Endodermal cell (in vitro differentiated cells): ENCODE data around the gene BCL7B. TPM values are rescaled to one million over a fixed set of nuclear protein-coding genes. Genes with fewer than 3 reads are reported as not detected.

Experiments
- DNase-seq: peaks from one replicate; pipeline ENCODE4 v3.0.0-alpha.2; 2017
- H3K27ac ChIP-seq: 2 replicates; pipeline ENCODE4 v1.5.1; 2013; ENCODE audit warnings: mild to moderate bottlenecking, low read depth, low read length, moderate library complexity
- H3K27me3 ChIP-seq: 2 replicates; pipeline ENCODE4 v1.6.1; 2013; ENCODE audit warnings: mild to moderate bottlenecking, low read length, moderate library complexity; ENCODE audit not compliant: insufficient read depth, control insufficient read depth, poor library complexity, severe bottlenecking
- H3K36me3 ChIP-seq: 2 replicates; pipeline ENCODE4 v1.7.0; 2013; ENCODE audit warnings: mild to moderate bottlenecking, low read length, moderate library complexity; ENCODE audit not compliant: control insufficient read depth, insufficient read depth
- H3K4me1 ChIP-seq: one replicate; pipeline ENCODE4 v1.7.0; 2013; ENCODE audit warnings: low read length; ENCODE audit not compliant: control insufficient read depth, insufficient read depth
- H3K4me3 ChIP-seq: 2 replicates; pipeline ENCODE4 v1.5.1; 2013; ENCODE audit warnings: mild to moderate bottlenecking, low read length, moderate library complexity
- H3K9ac ChIP-seq: 2 replicates; pipeline ENCODE4 v1.6.1; 2013; ENCODE audit warnings: mild to moderate bottlenecking, low read length, moderate library complexity; ENCODE audit not compliant: poor library complexity, severe bottlenecking; ENCODE audit errors: extremely low read depth
- H3K9me3 ChIP-seq: 2 replicates; pipeline ENCODE4 v1.6.1; 2013; ENCODE audit warnings: mild to moderate bottlenecking, low read length, moderate library complexity; ENCODE audit not compliant: control insufficient read depth
- H3K27ac Mint-ChIP-seq: 2 replicates; pipeline ENCODE4 v1.8.0; 2020; ENCODE audit warnings: mixed read lengths
- H3K27me3 Mint-ChIP-seq: 2 replicates; pipeline ENCODE4 v1.8.0; 2021; ENCODE audit warnings: mild to moderate bottlenecking, mixed read lengths; ENCODE audit not compliant: insufficient read depth
- H3K36me3 Mint-ChIP-seq: 2 replicates; pipeline ENCODE4 v1.8.0; 2020; ENCODE audit warnings: low read depth, mixed read lengths
- H3K4me1 Mint-ChIP-seq: 2 replicates; pipeline ENCODE4 v1.8.0; 2020; ENCODE audit warnings: mixed read lengths
- H3K4me3 Mint-ChIP-seq: 2 replicates; pipeline ENCODE4 v1.8.0; 2020; ENCODE audit warnings: mild to moderate bottlenecking, moderate library complexity, mixed read lengths
- H3K9me3 Mint-ChIP-seq: 2 replicates; pipeline ENCODE4 v1.8.0; 2020; ENCODE audit warnings: mild to moderate bottlenecking, mixed read lengths
- CTCF ChIP-seq: fragments of 200-600 bp; sonication (generic); conservative IDR thresholded peaks from 2 replicates; pipeline ENCODE4 v1.5.0; 2021; ENCODE audit warnings: antibody characterized with exemption, mild to moderate bottlenecking
- WGBS, 2 experiments: methylation state at CpG; one replicate each; pipeline versions ENCODE4 v1.1.5 to v1.1.7; 2013; ENCODE audit warnings: missing lambda C conversion rate in 2 of 2, mixed read lengths in 1 of 2; ENCODE audit not compliant: insufficient coverage in 1 of 2, insufficient read length in 1 of 2; 5-methylcytosine and 5-hydroxymethylcytosine counted together
- total RNA-seq, 2 donors: library from RNA; stranded (reverse); fragmentation: NEBNext Ultra II Directional in 1 of 2; extraction: Animal tissue kit (Norgen Biotek cat#: 25700) in 1 of 2; gene quantifications; 2 replicates in 1 of 2; 3 replicates in 1 of 2; pipeline ENCODE4 v1.2.1, GENCODE V29; 2021

BCL7B gene
- total RNA-seq, 2 donors from 2014 or later: 31.0 to 37.7 TPM

DNA sequence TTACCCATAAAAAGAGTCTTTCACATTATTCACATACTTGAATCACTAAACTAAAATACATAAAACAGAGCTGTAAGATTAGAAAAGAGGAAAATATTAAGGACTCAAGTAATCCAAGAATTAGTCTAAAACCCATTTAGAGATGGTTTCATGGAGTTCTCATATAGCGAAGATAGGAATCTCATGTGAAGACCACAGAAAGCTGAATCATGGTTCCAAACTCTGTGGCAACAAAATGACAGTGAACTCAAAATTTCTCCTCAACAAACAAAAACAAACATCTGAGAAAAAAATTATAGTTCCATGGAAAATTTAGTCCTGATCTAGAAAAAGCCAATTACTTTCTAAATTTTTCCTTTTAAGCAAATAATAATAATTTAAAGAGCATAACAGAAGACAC is 70.0 kb downstream of the BCL7B start:
- 80 to 91% methylated on average over 1 of the region's 1 CpG for WGBS, 2 experiments
- H3K9me3 ChIP-seq: no peaks in the 10 kb centered on the region
- H3K9ac ChIP-seq: no peak overlapping the region
- Mint-ChIP-seq H3K27me3 (no peaks in the 10 kb centered on the region), H3K4me1 (peaks cover 11% of the 10 kb centered on the region), H3K36me3 (peaks cover 65% of the 10 kb centered on the region), H3K27ac (peak overlapping the region; percentile 76), H3K4me3 (no peak overlapping the region), H3K9me3 (no peaks in the 10 kb centered on the region)
- H3K4me3 ChIP-seq: no peak overlapping the region
- H3K36me3 ChIP-seq: peaks cover 82% of the 10 kb centered on the region
- no peak for TF ChIP-seq CTCF
- no peaks in the 10 kb centered on the region for H3K27me3 ChIP-seq
- H3K4me1 ChIP-seq: no peaks in the 10 kb centered on the region
- H3K27ac ChIP-seq: no peak overlapping the region
- DNase-seq: no peak

Other genes with a start within 250 kb of the BCL7B start
- gene NSUN5, start 248.9 kb downstream of the BCL7B start, total RNA-seq: 10 to 100 TPM; 40.3 to 42.1 TPM
- under 1 TPM; 0.24 to 0.33 TPM for gene TRIM50, start 229.6 kb downstream of the BCL7B start, total RNA-seq
- not detected for gene FKBP6, start 229.5 kb downstream of the BCL7B start, total RNA-seq
- gene FZD9, start 123.9 kb downstream of the BCL7B start, total RNA-seq: 1 to 10 TPM; 1.1 to 1.8 TPM
- 10 to 100 TPM; 66.4 to 72.1 TPM for gene BAZ1B, start 35.4 kb downstream of the BCL7B start, total RNA-seq
- gene TBL2, start 20.9 kb upstream of the BCL7B start, total RNA-seq: 10 to 100 TPM; 55.7 to 59.7 TPM
- 10 to 100 TPM; 39.7 to 58.0 TPM for gene MLXIPL, start 66.8 kb upstream of the BCL7B start, total RNA-seq
- gene VPS37D, start 110.1 kb upstream of the BCL7B start, total RNA-seq: 1 to 10 TPM; 6.1 to 9.1 TPM
- 10 to 100 TPM in 1 of 2 donors, 1 to 10 TPM in 1; 8.9 to 11.1 TPM for gene DNAJC30, start 125.8 kb upstream of the BCL7B start, total RNA-seq
- 10 to 100 TPM; 62.2 to 67.2 TPM for gene BUD23, start 125.9 kb upstream of the BCL7B start, total RNA-seq
- gene STX1A, start 162.0 kb upstream of the BCL7B start, total RNA-seq: 10 to 100 TPM; 23.0 to 34.4 TPM
- 100 to 1,000 TPM in 1 of 2 donors, 10 to 100 TPM in 1; 76.9 to 109 TPM for gene ABHD11, start 181.1 kb upstream of the BCL7B start, total RNA-seq
- 10 to 100 TPM; 20.7 to 47.0 TPM for gene CLDN3, start 212.6 kb upstream of the BCL7B start, total RNA-seq